22Rv1 (cell line): ENCODE results near the gene APOBEC3C.
"Not testable (repeated sequence)": the region's sequence is repeated elsewhere in the genome, so short reads cannot be mapped to it uniquely, and the experiment has no call there.

Source experiments
- H3K27ac ChIP-seq: fragments of 450-650 bp; 2 replicates; pipeline ENCODE4 v1.5.1; 2017
- CTCF ChIP-seq: fragments of 450-650 bp; IDR thresholded peaks from 2 replicates; pipeline ENCODE4 v1.5.1; 2017; ENCODE audit warnings: mild to moderate bottlenecking
- ZFX ChIP-seq: fragments of 450-650 bp; IDR thresholded peaks from 2 replicates; pipeline ENCODE4 v1.6.1; 2017; ENCODE audit warnings: antibody characterized with exemption, borderline replicate concordance

APOBEC3C gene

DNA sequence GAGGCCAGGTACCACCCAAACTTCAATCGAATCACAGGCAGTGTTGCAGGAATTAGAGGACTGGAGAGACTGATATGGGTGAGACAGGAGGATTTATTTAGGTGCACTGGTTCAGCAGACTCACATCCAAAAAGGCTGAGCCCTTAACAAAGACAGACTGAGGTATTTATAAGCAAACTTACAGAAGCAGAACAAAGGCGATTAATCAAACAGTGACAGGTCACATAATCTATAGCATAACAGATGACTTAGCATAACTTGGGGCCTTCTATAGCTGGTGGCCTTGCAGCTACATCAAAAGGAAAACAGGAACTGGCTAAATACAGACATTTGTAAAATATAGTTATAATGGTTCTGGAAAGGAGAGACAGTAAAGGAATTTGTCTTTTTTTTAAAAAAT, 29.8 kb upstream of the APOBEC3C start:
- TF ChIP-seq CTCF (no peak), ZFX (no peak)
- H3K27ac ChIP-seq = no peak overlapping the region

DNA sequence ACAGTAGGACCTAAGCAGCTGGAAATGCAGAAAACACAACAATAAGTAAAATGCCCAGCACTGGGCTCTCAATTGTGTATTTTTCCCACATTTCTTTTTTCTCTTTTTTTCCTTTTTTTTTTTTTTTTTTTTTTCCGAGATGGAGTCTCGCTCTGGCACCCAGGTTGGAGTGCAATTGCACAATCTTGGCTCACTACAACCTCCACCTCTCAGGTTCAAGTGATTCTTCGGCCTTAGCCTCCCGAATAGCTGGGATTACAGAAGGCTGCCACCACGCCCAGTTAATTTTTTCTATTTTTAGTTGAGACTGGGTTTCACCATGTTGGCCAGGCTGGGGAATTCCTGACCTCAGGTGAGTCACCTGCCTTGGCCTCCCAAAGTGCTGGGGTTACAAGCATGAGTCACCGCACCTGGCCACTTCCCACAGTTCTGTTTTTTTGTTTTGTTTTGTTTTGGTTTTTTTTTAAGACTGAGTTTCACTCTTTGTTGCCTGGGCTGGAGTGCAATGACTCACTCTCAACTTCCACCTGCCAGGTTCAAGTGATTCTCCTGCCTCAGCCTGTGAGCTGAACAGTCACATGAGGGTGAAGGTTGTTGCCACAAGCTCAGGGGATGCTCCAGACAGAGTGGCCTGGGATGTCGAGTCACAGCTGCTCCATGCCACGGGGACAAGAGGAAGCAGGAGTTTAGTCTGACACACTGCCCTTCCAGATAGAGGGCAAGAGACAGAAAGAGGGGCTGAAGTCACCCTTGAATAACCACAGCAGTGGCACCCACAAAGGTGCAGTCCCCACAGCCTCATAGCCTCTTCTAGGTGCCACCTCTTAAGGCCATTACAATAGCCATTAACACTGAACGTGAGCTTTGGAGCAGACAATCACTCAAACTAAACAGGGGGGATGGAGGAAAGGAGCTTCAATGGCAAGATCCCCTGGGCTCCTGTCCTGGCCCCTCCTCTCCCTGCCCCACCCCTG, 29.0 kb upstream of the APOBEC3C start:
- H3K27ac ChIP-seq = not testable (repeated sequence)

- no peak overlapping the region for H3K27ac ChIP-seq
- TF ChIP-seq ZFX (no peak), CTCF (no peak)
These were observed 27.4 kb upstream of the APOBEC3C start for GRCh38 chr22:38986629-38987028.

GRCh38 chr22:38987171-38987895, 26.7 kb upstream of the APOBEC3C start:
- H3K27ac ChIP-seq = no peak overlapping the region
- TF ChIP-seq CTCF (no peak), ZFX (no peak)

DNA sequence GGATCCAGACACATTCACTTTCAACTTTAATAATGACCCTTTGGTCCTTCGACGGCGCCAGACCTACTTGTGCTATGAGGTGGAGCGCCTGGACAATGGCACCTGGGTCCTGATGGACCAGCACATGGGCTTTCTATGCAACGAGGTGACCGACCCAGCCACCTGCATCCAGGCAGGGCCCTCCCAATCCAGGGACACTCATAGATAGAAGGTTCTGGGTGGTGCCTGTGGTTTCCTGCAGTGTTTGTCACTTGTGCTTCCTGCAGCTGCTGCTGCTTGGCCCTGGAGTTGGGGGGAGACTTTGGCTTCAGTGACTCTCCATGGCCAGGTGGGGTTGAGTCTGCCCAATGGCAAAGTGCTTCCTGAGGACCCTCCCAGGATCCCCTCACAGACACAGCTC, 24.6 kb upstream of the APOBEC3C start:
- TF ChIP-seq ZFX = no peak
- no peak for TF ChIP-seq CTCF
- no peak overlapping the region for H3K27ac ChIP-seq

- H3K27ac ChIP-seq = not testable (repeated sequence)
These were observed 21.1 kb upstream of the APOBEC3C start for GRCh38 chr22:38992871-38993371.

DNA sequence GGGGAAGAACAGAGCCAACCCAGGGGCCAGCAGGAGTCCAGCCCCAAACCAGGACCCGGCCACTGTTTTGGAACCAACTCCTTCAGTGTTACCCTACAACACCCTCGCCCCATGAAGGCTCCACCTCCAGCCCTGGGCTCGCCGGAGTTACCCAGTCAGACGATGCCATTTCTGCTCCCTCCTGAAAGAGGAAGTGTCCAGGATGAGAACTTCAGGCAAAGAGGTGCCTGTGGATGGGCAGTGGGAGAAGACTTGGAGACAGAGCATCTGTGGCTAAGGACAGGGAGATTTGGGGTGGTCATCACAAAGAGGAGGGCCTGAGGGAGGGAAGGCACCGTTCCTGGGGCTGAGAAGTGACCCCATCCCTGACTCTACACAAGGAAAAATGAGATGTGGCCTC, 18.0 kb upstream of the APOBEC3C start:
- no peak overlapping the region for H3K27ac ChIP-seq
- no peak for TF ChIP-seq ZFX
- TF ChIP-seq CTCF = no peak

- H3K27ac ChIP-seq = no peak overlapping the region
- TF ChIP-seq CTCF = no peak
- TF ChIP-seq ZFX = no peak
These were observed 16.5 kb upstream of the APOBEC3C start for GRCh38 chr22:38997518-38997917.
